ENCODE results near the gene XRRA1.
"Not testable (repeated sequence)": the region's sequence is repeated elsewhere in the genome, so short reads cannot be mapped to it uniquely, and the experiment has no call there.

The XRRA1 gene, protein sequence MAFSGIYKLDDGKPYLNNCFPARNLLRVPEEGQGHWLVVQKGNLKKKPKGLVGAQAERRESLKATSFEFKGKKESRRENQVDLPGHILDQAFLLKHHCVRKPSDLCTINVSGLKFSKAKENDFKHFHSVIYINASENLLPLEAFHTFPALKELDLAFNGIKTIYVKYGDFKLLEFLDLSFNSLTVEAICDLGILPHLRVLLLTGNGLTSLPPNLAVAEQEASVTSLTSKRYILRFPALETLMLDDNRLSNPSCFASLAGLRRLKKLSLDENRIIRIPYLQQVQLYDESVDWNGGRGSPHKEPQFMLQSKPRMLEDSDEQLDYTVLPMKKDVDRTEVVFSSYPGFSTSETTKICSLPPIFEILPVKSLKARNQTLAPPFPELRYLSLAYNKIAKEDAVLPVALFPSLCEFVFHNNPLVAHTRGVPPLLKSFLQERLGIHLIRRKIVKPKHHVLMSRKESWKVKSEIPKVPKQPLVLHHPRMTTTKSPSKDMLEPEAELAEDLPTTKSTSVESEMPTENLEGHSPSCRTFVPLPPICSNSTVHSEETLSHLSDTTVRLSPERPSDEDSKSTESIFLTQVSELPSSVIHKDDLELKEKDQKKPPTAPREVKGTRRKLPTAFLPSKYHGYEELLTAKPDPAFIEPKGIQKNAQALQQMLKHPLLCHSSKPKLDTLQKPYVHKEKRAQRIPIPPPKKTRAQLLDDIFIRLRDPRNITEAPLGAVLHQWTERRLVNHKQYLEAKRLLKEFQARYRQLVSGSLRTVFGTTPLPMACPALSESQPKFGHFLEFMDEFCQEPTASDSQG

DNA sequence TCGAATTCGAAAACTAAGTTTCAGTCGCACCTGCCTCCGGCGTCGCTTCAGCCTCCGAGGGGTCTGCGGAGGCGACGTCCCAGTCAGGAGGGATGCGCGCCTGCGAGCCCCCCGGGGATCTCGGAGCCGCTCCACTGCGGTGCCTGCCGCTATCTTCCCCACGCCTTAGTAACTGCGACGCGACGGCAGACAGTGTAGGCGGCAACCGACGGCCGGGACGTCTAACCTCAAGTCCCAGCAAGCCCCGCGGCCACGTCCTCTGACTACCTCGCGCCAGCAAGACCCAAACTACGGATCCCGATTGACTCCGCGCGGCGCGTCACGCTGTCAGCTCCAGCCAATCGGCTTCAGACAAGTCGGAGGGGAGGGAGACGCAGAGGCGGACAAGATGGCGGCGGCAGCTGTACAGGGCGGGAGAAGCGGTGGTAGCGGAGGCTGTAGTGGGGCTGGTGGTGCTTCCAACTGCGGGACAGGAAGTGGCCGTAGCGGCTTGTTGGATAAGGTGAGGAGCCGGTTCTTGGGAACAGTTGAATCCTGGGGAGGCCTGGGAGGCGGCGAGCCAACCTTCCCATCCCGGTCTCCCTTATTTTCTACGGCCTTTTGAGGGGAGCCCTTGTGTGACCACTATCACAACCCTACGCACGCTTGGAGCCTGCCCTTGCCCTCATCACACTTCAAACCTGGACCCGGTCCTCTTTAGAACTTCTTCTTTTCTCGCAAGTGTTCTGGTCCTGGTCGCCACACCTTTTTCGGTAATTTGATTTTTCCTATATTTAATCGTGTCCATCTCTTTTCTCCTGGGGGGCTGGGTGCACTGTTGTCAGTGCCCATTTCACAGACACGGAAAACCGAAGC is at the start of gene XRRA1, which contains the start of gene SPCS2:
Gene XRRA1 (minus strand): TSS at position 194 of the 855 bp plus-strand sequence. CDS start 8,213 bp downstream, outside the sequence.
Gene SPCS2 (plus strand): TSS at position 369 of the 855 bp plus-strand sequence. CDS start 20 bp downstream, at position 389.
- DNase-seq: peak; percentile 90

DNA sequence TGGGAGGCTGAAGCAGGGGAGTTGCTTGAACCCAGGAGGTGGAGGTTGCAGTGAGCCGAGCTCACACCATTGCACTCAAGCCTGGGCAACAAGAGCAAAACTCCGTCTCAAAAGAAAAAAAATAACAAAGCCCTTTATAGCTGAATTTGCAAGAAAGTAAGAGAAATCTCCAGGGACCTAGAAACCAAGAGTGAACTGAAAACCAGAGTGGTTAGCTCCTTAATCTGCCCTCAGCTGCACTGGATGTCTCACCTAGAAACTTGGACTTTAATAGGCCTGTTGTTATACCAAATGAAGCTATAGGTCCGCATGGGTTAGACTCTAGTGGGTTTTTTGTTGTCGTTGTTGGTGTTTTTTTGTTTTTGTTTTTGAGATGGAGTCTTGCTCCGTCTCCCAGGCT is 44.0 kb upstream of the XRRA1 start:
- DNase-seq: no peak

DNA sequence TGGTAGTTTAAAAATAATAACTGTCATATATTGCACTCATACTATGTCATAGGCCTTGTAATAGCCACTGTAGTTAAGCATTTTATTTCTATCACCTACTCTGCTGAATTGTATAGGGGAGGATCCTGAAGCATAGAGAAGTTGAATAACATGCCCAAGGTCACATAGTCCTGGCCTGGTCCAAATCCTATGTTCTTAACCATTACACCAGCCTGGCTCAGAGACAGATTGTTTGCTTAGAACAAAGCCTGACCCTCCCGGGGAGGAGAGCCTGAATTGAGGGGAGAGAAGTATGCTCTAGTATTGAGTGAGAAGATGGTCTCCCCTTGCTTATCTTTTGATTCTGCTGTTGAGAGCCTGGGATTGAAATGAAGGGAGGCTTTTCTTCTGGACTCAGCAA is 42.0 kb upstream of the XRRA1 start:
- DNase-seq: no peak

DNA sequence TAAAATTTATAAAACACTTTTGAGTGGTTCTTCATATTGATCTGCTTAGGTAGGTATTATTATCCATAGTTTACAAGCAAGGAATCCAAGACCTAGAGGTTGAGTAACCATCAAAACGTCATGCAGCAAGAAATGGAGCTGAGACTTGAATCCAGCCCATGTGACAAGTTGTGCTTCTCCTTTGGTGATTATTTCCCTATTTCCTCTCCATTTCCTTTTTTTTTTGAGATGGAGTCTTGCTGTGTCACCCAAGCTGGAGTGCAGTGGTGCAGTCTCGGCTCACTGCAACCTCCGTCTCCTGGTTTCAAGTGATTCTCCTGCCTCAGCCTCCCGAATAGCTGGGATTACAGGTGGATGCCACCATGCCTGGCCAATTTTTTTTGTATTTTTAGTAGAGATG is 41.3 kb upstream of the XRRA1 start:
- DNase-seq: not testable (repeated sequence)

DNA sequence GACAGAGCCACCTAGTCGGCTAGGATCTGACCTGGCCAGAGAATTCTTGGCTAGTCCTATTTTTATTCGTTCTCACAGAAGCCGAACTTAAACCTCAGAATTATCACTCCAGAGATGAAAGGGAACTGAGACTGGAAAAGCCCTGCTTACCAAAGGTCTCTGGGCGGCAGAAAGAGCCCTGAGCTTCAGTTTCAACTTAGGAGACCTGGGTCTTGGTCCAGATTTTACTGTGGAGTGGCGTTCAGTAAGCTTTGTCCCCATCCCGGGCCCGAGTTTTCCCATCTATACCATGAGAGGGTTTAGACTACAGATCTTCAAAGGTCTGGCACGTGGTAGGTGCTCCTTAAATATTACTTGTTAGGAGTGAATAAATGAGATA is 40.4 kb upstream of the XRRA1 start:
- DNase-seq: no peak

DNA sequence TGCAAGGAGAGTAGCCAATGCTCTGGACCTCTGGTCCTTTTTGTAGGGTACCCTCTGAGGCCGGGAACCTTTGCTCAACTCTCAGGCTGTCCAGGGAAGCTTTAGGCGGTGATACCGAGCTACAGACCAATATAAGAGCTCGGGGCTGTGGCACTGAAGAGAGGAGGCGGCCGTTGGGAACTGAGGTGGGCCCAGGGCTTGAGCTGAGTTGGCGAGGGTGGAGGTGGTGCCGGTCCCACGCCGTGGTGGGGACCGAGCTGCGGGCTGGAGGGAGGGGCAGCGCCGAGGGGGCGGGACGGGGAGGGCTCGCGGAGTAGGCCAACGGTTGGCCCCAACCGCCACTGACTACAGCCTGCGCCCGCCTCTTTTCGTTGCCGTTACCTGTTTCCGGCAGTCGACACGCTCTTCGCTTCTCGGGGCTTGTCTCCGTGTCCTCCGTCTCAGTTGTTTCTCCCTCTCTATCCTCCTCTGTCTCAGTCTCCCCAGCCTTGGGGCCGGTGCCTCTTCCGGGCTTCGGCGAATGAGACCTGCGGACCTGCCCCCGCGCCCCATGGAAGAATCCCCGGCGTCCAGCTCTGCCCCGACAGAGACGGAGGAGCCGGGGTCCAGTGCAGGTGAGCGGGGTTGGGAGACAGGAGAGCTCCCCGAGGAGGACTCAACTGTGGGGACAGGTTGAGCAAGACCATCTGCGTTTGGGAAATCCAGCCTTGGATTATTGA is 39.8 kb upstream of the XRRA1 start, which contains the start of gene NEU3:
Gene NEU3 (plus strand): TSS at position 393 of the 719 bp plus-strand sequence. CDS start 128 bp downstream, at position 521.
- peak; percentile 55 for DNase-seq

DNA sequence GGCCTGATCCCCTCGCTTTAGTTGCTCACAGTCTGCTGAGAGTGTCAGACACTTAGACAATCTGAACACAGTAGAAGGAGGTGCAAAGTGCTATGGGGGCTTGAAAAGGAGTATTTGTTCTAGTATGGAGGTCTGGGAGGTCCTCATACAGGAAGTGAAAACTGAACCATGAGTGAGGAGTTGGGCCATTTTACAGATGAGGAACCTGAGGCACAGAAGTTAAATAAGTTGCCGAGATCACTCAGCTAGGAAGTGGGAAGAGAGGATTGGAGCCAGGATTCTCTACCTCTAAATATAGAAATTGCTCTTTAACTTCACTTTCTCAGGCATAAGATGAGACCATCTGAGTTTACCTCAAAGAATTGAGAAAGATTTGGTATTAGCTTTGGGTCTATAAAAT is 35.8 kb upstream of the XRRA1 start:
- DNase-seq: no peak

DNA sequence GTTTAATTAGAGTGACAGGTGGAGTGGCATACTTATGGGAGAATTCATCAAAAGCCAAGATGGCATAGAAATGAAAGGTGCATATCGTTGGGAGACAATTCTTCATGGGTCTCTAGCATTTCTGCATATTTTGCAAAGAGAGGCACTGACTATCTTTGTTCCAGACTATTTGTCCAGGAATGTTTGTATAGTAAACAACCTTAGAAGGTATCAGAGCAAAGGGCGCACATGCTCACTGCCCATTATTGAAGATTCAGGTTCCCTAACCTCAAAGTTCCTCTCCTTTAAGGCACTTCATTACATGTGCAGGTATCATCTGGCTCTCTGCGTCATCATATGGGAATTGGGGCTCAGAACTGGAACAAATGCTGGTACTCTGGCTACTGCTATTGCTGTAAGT is 35.2 kb upstream of the XRRA1 start:
- DNase-seq: no peak

DNA sequence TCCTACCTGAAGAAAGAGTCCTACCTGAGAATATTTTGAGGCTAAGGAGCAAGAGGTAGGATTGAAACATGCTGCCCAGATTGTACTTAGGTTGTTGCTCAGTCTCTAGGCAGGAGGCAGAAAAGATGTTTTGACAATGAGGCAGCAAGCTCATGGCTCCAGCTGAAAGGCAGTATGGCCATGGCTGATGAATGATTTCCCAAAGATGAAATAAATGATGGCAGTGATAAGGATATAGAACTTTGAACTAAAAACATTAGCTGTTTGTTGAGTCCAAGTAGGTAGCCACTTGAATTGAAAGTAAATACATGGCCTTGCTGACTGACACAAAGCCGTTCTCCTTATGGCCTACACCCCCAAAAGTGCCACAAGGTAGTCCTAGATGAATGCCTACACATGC is 33.0 kb upstream of the XRRA1 start:
- no peak for DNase-seq

DNA sequence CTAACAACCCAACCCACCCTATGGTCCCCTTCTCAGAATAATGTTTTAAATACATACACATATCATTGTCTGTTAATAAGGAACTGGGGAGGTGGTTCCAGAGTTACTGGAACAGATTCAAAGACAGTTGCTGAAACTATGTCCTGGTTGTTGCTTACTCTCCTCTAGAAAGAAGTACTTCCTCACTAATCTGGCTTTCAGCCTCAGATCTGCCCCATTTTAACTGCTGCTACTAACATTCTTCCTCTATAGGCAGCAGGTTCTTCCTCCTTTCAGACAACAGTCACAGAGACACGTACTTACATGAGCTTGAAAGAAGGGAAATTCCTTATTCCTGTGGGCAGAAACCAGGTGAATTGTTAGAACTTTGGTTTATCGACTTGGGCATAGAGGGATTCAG is 31.7 kb upstream of the XRRA1 start:
- DNase-seq: no peak

DNA sequence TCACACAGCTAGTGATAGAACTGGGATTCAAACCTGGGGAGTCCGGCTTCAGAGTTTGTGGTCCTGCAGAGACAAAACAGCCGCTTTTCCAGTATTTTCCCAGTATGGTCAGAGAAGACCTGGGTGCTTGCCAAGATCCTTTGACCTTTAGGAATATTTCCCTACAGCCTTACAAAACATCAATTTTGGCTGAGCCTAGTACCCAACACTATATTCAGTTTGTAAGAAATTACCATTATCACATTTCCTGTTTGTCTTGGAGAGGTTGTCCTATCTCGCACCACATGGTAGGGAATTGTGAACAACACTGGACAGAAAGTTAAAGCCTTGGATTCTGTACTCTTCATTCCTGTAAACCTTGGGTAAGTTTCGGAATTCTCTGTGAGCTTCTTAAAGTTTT is 29.1 kb upstream of the XRRA1 start:
- no peak for DNase-seq

DNA sequence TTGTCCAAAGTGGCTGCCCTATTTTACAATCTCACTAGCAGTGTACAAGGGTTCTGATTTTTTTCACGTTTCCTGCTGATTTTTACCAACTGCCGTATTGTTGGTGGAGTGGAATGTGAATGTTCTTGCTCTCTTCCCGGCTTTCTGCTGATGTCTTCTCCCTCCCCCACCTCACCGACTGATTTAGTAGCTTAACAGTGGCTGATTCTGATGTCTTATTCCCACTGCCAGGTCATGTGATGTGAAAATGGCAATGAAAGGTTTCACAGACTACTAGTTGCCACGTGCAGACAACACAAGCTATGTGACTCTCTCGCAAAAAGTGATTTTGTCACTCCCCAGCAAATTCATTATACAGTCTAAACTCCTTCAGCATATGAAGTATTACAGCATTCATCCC is 22.5 kb upstream of the XRRA1 start:
- no peak for DNase-seq

DNA sequence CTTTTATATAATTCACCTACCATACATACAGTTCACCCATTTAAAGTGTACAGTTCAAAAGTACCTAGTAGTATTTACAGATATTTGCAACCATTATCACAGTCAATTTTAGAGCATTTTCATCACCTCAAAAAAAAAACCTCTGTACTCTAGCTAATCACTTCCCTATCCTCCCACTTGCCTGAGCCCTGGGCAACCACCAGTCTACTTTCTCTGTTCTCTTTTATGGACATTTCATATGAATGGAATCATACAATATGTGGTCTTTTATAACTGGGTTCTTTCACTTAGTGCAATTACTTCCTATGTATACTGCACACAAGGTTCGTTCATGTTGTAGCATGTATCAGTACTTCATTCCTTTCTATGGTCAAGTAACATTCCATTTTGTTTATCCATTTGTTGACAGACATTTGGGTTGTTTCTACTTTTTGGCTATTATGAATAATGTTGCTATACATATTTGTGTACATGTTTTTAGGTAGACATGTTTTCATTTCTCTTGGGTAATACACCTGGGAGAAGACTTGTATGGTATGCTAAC is 22.0 kb upstream of the XRRA1 start:
- no peak for DNase-seq

DNA sequence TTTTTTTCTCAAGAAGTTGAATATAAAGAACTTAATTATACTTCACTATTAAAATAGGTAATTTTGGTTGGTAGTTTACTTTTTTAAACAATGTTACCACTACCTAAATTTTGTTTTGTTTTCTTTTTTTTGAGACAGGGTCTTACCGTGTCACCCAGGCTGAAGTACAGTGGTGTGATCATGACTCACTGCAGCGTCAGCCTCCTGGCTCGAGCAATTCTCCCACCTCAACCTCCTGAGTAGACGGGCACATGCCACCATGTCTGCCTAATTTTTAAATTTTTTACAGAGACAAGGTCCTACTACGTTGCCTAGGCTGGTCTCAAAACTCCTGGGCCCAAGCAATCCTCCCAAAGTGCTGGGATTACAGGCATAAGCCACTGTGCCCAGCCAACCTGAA is 17.8 kb upstream of the XRRA1 start:
- DNase-seq: no peak

DNA sequence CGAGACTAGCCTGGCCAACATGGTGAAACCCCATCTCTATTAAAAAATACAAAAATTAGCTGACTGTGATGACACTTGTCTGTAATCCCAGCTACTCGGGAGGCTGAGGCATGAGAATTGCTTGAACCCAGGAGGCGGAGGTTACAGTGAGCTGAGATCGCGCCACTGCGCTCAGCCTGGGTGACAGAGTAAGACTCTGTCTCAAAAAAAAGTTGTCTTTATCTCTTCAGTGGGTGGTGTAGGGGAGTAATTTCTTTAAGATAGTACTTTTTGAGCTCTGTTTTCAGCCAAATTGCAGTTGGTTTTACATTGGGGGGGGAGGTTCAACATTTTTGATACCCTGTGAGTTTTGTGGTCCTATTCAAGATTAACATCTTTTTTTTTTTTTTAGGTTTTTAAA is 11.2 kb upstream of the XRRA1 start:
- not testable (repeated sequence) for DNase-seq

DNA sequence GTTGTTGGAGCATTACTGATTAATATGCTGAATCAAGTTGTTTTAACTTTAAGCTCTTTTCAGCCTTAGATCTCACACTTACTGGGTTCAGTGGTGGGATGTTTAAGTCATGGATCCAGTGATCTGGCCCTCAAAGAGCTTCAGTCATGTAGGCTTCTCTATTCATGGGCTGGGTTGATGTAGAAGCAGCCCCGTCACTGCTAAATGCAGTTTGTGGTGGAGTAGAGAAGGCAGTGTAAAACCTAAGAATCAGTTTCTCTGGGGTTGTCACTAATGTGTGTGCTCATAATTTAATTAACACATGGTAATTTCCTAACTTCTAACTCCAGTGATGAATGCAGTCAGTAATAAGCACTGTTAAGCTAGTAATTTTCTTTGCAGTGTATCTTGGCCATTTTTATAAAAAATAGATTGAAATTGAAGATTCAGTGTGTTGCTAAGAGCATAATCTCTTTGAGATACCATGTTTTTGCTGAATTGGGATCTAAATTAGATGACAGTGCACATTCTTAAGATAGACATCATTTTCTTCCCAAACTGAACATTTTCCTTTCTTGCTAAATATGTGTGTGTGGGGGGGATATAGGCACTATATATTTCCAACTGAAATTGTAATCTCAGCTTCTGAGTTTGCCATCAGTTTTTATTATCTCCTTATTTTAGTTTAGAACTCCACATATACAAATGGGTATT is 9.2 kb upstream of the XRRA1 start:
- DNase-seq: no peak

DNA sequence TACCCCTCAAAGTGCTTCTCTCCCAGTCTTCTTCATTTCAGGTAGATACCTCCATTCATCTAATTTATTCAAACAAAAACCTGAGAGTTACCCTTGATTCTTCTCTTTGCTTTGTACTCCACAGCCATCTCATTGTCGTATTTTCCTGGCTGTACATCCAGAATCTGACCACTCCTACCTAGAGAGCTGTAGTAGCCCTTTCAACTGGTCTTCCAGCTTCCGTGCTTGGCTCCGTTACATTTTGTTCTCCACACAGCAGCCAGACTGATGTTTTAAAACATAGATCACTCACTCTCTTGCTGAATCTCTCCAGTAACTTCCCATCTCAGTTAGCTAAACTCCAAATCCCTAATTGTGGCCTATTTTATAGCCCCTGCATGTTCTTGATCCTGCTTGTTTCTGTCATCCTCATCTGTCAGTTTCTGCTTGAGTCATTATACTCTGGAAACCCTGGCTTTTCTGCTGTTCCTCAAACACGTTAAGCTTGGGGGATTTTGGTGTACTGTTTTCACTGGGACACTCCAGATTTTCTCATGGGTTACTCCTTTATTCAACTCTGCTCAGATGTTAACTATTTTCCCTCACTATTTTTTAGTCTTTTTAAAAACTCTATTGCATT is 7.6 kb upstream of the XRRA1 start:
- DNase-seq: no peak

DNA sequence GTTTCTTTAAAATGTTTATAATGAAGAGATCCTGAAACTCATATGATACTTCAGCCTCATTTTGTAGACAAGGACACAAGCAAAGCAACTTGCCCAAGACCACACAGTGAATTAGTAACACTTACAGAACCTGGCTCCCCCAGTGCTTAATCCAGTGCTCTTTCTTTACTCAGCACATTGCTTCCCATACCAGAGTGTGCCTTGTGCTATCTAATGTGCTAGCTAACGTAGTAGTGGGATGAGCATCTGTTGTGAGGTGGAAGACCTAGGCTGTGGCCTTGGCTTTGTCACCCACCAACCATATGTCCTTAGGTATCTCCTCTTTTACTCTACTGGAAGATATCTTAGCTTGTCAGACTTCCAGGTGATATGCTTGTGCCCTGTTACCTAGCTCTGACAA is 5.3 kb upstream of the XRRA1 start:
- no peak for DNase-seq

DNA sequence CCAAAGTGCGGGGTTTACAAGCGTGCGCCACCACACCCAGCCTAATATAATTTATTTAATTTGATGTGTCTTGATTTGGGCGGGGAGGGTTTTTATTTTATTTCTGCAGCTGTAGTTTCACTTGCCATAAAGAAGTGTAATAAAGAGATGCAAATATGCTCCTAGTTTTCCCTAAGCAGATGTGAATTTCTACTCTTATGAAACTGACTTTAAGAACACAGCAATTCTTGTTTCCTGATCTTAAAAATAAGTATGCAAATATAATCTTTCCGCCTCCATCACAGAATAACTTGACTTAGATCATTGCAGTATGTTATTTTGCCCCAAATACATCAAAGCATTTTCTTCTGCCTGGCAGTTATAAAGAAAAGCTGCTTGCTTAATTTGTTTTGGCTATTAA is 4.6 kb upstream of the XRRA1 start:
- no peak for DNase-seq

DNA sequence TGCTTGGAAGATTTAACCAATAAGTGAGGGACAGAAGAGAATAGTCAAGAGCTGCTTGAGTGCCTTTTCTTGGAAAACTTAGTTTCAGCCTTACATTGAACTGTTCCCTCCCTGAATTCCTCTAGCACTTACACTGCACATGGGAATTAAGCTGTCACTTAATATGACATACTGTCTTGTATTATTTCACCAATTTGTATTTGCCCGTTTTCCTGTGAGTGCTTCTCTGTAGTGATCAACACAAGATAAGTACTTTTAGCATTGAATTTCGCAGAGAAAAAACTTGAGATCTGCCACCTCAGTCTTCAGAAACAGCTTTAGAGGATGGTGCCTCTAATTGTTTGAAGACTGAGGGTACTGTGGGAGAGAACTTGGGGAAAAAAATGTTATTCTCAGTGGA is 3.9 kb upstream of the XRRA1 start:
- no peak for DNase-seq

DNA sequence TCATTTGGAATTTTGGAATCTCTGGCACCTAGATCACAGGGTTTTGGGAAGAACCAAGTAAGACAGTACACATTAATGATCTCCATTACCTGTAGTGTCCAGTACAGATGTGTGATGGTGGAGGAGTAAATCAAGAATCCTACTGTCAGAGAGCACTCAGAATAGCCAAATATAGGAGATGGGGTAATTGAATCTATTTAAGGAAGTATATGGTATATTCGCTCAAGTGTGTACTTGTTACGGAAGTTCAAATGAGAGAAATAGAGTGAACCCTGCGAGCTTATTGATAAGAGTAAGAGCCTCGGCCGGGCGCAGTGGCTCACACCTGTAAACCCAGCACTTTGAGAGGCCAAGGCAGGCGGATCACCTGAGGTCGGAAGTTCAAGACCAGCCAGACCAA is 2.3 kb upstream of the XRRA1 start:
- DNase-seq: no peak

Data from DMS 273 treated with DMSO at 0.1 percent for 48 hours (cell line).